Motor neuron (in vitro differentiated cells): ENCODE data around the gene UNC5A. TPM values are rescaled to one million over a fixed set of nuclear protein-coding genes. Genes with fewer than 3 reads are reported as not detected.

Source experiments
- ATAC-seq, 8 experiments: fragments of 200-7000 bp; cut with Tn5 transposase; replicated peaks in 6 of 8; 2 replicates each; pipeline ENCODE4 v1.8.0; 2021; ENCODE audit warnings: mild to moderate bottlenecking in 8 of 8, moderate library complexity in 8 of 8
- H3K27ac ChIP-seq, 2 donors: fragments of 250-450 bp; sonication (Bioruptor Pico); 2 replicates each; pipeline ENCODE4 v1.9.0; 2021; ENCODE audit warnings: antibody characterized with exemption in 2 of 2, mild to moderate bottlenecking in 2 of 2, moderate library complexity in 1 of 2
- H3K4me1 ChIP-seq, 2 donors: fragments of 250-450 bp; sonication (Bioruptor Pico); replicated peaks in 1 of 2; 2 replicates each; pipeline ENCODE4 v1.6.1; 2021; ENCODE audit warnings: antibody characterized with exemption in 2 of 2, mild to moderate bottlenecking in 2 of 2, moderate library complexity in 1 of 2
- H3K4me3 ChIP-seq, 5 donors: fragments of 250-450 bp; sonication (Bioruptor Pico); 2 replicates each; pipeline ENCODE4 v1.9.0; 2021; ENCODE audit warnings: antibody characterized with exemption in 5 of 5, mild to moderate bottlenecking in 5 of 5, moderate library complexity in 4 of 5
- WGBS, 10 experiments: fragments of 450-650 bp; shearing (Covaris generic); methylation state at CpG; one replicate each; pipeline ENCODE4 v1.0.0; 2022; 5-methylcytosine and 5-hydroxymethylcytosine counted together
- in situ Hi-C, 9 experiments: fragments of 400-800 bp; cut with MboI; loops; one replicate each; pipeline ENCODE4 v1.15.0; 2021; ENCODE audit warnings: low sequenced_read_pairs in 9 of 9, low pct_unique_long_range_greater_than_20kb in 2 of 9; ENCODE audit not compliant: unreplicated experiment in 9 of 9
- total RNA-seq, 8 experiments: library from RNA; unstranded; fragments of 300-600 nt; gene quantifications; 2 replicates each; pipeline versions ENCODE4 v1.2.3 to v1.2.4, GENCODE V29; 2022

Gene UNC5A
- total RNA-seq, 8 experiments from 2014 or later, result 0.22 to 4.4 (median 0.92) TPM

- Histone ChIP-seq H3K4me1 (no peaks in the 10 kb centered on the region), H3K27ac (no peak overlapping the region), H3K4me3 (no peak overlapping the region)
- in situ Hi-C loops, result loop anchor here in 1 of 9 experiments (25.0 kb wide), 1 partner anchor 259 kb away; no protein-coding TSS in a partner anchor
- no peak for ATAC-seq
- 15 to 86% (median 65%) methylated on average over 1 to 3 of the region's 3 CpGs; no CpG with 5 or more reads in 1 of the 10 experiments for WGBS, 10 experiments
These were observed 111.4 kb downstream of the UNC5A start for GRCh38 chr5:176921714-176922113.

DNA sequence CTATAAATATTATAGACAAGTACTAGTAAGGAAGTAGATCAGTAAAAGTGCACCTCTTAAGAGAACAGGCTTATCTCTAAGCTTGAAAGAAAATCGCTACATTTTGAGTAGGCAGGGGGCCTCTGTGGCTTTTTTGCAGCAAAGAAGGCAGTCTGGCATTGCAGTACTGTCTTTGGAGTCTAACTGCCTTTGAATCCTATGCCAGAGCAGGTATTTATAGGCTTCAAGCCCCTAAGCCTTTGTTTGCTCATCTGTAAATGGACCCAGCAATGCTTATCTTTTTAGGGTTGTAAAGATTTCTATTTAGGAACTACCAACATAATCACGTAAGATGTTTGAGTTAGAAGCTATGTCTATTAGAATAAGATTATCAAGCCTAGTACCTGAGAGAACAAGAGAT lies 112.5 kb downstream of the UNC5A start:
- Histone ChIP-seq H3K4me1 (no peaks in the 10 kb centered on the region), H3K4me3 (no peak overlapping the region), H3K27ac (no peak overlapping the region)
- WGBS, 10 experiments, result 71 to 100% (median 90%) methylated on average over 1 to 2 of the region's 2 CpGs; no CpG with 5 or more reads in 1 of the 10 experiments
- no peak for ATAC-seq
- in situ Hi-C loops, result loop anchor here in 1 of 9 experiments (25.0 kb wide), 1 partner anchor 261 kb away; no protein-coding TSS in a partner anchor

DNA sequence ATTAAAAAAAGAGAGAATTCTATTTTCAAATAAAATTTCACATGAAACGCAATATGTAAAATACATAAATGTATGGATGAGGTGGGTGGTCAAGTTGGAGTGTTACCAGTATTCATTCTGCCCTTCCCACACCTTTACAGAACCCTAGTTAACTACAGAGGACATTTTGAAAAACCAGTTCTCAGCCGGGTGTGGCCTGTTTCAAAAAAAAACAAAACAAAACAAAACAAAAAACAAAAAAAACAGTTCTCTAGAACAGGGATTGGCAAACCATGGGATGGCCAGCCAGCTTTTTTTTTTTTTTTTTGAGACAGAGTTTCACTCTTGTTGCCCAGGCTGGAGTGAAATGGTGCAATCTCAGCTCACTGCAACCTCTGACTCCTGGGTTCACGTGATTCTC lies 117.2 kb downstream of the UNC5A start:
- WGBS, 10 experiments, result 60 to 100% (median 100%) methylated on average over 1 to 3 of the region's 3 CpGs; no CpG with 5 or more reads in 2 of the 10 experiments
- no peak for ATAC-seq
- in situ Hi-C loops, result no loop called here
- Histone ChIP-seq H3K4me3 (no peak overlapping the region), H3K27ac (no peak overlapping the region), H3K4me1 (no peaks in the 10 kb centered on the region)

DNA sequence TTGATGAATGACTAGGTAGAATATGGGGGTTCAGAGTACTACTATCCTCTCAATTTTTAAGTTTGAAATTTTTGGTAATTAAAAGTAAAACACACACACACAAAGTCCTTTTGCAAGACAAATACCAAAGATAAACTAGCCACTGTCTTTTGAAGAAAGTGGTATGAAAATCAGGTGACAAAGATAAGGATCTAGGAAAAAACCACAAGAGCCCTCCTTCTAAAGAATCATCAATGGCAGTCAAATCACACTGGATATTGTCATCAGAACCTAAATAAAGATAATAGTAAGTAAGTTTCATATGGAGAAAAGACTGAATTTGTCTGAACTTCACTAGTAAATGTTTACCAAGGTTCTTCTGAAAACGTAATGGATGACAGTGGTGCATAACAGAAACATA lies 119.3 kb downstream of the UNC5A start:
- H3K27ac ChIP-seq, result no peak overlapping the region
- in situ Hi-C loops, result no loop called here
- no peak overlapping the region for H3K4me3 ChIP-seq
- no peaks in the 10 kb centered on the region for H3K4me1 ChIP-seq
- WGBS, 10 experiments, result 67 to 100% (median 80%) methylated on average over 1 of the region's 1 CpG; no CpG with 5 or more reads in 3 of the 10 experiments
- ATAC-seq, result no peak

Other genes starting within 250 kb of the UNC5A start
- gene GPRIN1, start 200.4 kb upstream of the UNC5A start, total RNA-seq, result 10 to 100 TPM in 5 of 8 experiments, 1 to 10 TPM in 3; 1.1 to 39.6 (median 29.2) TPM
- gene SNCB, start 180.0 kb upstream of the UNC5A start, total RNA-seq, result 10 to 100 TPM in 1 of 8 experiments, 1 to 10 TPM in 3, under 1 TPM in 2, not detected in 2; 0.58 to 10.8 (median 3.9) TPM
- gene EIF4E1B, start 179.9 kb upstream of the UNC5A start, total RNA-seq, result 1 to 10 TPM in 2 of 8 experiments, under 1 TPM in 6; 0.31 to 1.3 (median 0.56) TPM
- gene TSPAN17, start 163.1 kb upstream of the UNC5A start, total RNA-seq, result 10 to 100 TPM; 16.5 to 62.7 (median 25.1) TPM
- 1 to 10 TPM in 1 of 8 experiments, under 1 TPM in 1, not detected in 6; 0.46 to 1.1 TPM for gene HK3, start 88.8 kb downstream of the UNC5A start, total RNA-seq
- gene UIMC1, start 196.2 kb downstream of the UNC5A start, total RNA-seq, result 10 to 100 TPM; 28.4 to 47.1 (median 36.0) TPM
- gene ZNF346, start 212.1 kb downstream of the UNC5A start, total RNA-seq, result 10 to 100 TPM; 14.1 to 36.8 (median 21.1) TPM